A172 (cell line): ENCODE measurements around the gene MUC22. TPM values are rescaled to one million over a fixed set of nuclear protein-coding genes. Genes with fewer than 3 reads are reported as not detected.
"Not testable (repeated sequence)": the region's sequence is repeated elsewhere in the genome, so short reads cannot be mapped to it uniquely, and the experiment has no call there.

Source experiments
- DNase-seq: peaks from one replicate; pipeline ENCODE4 v3.0.0-alpha.2; 2015; ENCODE audit warnings: low spot score
- total RNA-seq: library from RNA; depleted of rRNA; stranded (reverse); fragments of >200 nt; shearing (Covaris generic); gene quantifications from 2 replicates; pipeline ENCODE4 v1.2.3, GENCODE V29; 2014; rRNA removed

The MUC22 gene
- 0.14 TPM in 1 of 2 replicates, not detected in the other for total RNA-seq

DNA sequence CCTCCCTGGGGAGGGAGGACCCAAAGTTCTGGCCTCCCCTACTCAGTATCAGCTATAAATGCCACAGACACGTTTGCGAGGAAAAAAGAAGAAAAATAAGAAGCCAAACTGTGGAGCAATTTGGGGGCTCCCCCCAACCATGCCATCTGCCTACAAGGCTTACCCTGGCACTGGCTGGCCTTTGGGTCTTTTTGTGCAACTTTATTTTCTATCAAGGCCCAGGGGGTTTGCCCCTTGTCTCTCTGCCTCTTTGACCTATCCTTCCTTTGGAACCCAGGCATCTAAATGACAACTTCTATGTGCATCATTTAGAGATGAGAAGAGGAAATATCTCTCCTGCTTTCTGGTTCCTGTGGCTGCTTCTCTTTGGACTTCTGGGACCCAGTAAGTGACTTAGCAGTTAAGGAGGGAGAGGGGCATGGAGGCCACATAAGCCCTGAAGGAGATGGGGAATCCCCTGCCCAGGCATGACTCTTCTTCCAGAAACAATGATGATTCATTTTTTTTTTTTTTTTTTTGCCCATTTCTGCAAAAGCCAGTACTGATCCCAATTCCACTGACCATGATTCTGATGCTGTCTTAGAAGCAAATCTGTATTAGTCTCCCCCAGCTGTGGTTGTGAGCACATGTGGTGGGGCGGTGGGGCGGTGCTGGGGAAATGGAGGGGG, at the start of gene MUC22:
Gene MUC22, plus strand, starts transcription at position 82 of the 668 bp plus-strand sequence. Its CDS starts 233 bp downstream, at position 315.
- peak; percentile 62 for DNase-seq

DNA sequence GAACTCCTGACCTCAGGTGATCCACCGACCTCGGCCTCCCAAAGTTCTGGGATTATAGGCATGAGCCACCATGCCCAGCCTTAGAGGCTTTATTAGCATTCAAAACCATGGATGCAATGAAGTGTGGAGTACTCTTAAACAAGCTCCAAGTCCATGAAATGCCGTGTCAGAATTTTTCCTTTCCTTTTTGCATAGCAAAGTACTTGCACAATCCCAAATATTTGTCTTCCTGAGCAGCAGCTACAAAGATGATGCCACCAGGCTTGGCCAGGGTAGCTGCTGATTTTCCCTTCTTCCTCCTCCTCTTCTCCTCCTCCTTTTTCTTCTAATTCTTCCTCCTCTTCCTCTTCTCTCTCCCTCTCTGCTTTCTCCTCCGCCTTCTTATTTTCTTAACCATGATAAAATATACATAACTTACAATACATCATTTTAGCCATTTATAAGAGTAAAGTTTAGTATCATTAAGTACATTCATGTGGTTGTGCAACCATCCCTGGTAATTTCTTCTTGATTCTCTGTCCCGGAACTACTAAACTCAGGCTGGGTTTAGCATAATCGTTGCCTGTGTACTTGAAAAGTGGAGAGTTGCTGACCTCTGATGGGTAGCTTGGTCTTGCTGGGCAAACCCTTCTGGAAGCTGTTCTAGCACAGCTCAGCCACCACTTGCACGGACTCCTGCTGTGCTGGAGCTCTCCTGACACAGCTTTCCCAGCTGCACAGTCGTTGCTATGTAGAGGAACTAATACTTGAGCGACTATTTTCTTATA, 49.2 kb upstream of the MUC22 start:
- no peak for DNase-seq

DNA sequence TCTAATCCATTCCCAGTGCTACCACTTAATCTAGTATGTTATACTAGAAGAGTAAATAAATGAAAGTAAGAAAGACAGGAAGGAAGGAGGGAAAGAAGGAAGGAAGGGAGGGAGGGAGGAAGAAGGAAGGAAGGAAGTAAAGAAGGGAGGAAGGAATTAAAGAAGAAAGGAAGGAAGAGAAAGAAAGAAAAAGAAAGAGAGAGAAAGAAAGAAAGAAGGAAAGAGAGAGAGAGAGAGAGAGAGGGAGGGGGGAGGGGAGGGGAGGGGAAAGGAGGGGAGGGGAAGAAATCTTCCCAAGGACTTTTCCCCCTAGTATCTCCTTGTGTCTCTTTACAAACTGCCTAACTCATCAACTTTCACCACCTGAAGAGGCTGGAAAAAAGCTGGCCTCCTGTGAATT, 47.6 kb upstream of the MUC22 start:
- DNase-seq = no peak

DNA sequence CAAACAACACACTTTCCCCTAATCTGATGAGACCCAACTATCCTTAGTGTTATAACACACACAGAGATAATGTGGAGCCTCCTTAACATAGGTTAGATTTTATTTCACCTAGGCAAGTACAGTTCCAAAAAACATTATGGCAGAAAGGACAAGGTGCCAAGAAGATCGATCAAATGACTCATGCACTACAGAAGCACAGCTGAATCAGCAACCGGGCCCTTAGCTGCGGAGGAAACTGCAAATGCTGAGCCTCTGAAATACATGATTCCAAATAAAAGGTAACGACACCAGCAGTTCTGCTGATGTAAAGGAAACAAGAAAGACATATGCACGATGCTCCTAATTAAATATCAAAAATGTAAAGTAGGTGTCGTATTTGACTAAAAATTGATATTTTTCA, 46.6 kb upstream of the MUC22 start:
- peak; percentile 38 for DNase-seq

DNA sequence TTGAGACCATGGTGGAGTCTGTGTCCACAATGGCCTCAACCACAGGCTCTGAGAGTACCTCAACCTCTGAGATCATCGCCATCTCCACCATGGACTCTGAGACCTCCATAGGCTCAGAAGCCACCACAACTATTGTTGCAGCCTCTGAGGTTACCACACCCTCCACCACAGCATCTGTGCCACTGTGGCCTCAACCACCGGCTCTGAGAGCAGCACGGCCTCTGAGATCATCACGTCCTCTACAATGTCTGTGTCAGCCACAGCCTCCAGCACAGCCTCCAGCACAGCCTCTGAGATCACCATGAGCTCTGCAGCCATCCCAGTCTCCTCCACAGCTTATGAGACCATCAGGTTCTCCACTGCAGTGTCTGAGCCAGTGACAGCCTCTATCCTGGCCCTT, 46.2 kb upstream of the MUC22 start:
- DNase-seq = no peak

DNA sequence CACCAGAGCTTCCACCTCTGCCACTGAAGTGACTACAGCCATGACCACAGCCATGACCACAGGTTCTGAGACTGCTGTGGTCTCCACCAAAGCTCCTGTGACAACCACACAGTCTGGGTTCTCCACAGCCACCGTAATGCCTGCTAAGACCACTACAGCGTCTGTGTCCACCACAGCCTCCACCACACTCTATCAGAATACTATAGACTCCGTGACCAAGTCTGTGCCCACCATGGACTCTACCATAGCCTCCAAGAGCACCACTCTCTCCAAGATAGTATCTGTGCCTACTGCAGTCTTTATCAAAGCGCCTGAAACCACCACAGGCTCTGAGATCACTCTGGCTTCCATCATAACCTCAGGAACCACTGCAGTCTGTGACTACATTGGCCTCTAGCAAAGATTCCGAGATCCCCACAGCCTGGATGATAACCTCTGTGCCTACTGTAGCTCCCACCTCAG, 45.1 kb upstream of the MUC22 start:
- no peak for DNase-seq

DNA sequence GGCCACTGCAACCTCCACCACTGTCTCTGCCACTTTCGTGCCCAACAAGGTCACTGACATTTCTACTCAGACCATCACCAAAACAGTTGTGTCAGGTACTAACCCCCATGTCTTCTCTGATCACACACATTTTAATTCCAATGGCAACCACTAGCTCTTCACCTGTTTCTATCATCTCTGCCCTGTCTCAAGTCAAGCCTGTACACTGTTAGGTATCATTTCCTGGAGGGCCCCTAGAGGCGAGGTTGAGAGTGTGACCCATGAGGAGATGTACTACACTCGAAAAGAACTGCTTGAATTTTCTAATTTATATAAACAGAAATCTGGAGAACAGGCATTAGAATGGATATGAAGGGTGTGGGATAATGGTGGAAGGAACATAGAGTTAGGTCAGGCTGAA, 44.1 kb upstream of the MUC22 start:
- DNase-seq = no peak

DNA sequence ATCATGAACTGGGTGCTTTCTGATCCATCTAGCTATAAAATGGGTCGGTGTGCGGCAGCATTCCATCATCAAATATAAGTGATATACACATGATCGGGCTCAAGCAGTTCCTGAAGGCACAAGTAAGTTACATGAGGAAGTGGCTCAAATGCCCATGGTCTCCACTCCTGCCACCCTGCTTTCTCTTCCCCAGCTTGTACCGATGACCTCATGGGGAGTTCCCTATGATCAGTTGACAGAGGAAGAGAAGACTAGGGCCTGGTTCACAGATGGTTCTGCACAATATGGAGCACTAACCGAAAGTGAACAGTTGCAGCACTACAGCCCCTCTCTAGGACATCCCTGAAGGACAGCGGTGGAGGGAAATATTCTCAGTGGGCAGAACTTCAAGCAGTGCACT, 41.1 kb upstream of the MUC22 start:
- DNase-seq = not testable (repeated sequence)

DNA sequence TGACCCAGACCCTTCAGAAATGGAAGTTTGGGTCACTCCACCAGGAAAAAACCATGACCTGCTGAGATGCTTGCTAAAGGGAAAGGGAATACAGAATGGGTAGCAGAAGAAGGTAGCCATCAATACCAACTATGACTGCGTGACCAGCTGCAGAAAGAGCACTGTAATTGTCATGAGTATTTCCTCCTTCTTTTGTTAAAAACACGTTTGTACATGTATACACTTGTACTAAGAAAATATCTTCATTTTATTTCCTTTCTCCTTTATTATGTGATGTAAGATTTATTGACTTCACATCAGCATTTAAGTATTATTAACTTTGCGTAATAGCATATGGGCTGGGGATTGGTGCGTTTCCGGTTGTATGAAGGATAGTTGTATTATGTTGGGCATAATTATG, 39.3 kb upstream of the MUC22 start:
- no peak for DNase-seq

DNA sequence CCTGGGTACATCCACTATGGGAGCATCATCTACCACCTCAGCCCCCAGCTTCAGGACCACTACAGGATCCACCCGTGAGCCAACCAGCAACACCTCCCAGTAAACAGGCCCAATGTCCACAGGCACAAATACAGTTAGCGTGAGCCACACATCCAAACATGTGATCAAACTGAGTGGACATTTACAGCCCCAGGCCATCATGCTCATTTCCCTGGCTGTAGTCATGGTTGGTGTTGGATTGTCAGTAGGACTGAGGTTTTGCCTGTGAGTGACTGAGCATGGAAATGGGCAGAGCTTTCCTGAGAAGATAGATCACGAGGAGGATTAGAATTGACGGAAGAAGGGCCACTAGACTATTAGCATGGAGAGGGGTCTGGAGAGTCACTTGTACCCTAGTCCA, 37.5 kb upstream of the MUC22 start:
- no peak for DNase-seq

DNA sequence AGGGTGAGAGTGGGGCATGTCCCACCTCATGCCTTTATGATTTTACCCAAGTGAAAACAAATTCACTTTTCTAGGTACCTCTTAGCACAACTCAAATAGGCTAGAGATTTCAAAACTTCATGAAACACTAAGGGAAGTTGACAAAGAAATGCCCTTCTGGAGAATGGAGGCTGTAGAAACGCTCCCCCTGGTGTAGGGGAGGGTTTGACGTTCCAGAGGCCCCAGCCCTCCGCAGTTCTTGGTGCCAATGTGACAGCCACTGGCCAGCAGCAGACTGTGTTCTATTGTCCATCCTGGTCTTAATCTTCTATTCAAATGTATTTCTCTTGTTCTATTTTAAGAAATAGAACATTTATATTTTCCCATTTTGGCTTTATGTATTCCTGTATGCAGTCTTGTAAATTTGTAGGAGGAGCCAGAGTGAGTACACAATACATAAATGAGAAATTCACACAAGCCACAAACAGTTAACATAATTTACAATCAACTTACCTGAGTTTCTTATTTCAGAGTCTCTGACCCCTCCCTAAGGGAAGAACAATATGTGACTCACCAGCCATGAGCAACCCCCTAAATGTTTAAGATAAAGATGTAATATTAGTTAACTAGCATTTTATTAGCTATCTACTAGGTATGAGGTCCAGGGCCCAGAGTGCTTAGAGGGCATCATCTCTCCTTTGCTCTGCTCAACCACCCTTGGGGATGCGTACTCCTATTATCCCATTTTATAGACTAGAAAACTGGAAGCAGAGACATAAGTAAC, 35.6 kb upstream of the MUC22 start:
- no peak for DNase-seq

DNA sequence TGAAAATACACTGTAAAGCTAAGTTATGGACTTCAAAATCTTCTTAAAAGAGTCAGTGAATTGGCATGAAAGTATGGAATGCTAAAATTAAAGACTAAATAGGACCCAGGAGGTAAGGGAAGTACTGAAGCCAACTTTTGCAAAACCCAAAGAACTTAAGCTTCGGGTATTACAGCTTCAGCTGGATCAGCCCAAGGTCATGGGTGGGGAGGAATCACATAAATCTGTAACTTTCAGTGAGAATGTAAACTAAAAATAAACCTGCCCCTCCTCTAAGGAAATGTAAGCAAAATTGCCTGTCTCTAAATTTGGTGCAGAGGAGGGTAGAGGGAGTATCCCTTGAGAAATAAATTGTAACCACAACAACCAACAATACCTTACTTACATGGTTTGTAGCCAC, 31.1 kb upstream of the MUC22 start:
- no peak for DNase-seq

DNA sequence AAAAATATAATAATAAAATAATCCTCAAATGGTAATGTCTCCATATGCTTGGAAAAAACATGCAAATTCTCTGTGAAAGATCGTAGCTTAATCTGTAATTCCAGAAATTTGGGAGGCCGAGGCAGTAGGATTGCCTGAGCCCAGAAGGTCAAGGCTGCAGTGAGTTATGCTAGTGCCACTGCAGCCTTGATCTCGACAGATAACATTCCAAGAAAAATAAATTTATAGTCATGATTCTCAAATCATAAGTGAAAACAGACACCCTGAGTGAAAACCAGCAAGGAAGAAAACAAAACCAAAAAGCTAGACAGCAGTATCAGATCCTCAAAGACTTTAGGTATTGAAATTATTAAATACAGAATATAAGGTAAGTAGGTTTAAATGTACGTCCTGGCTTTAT, 30.6 kb upstream of the MUC22 start:
- DNase-seq = no peak

DNA sequence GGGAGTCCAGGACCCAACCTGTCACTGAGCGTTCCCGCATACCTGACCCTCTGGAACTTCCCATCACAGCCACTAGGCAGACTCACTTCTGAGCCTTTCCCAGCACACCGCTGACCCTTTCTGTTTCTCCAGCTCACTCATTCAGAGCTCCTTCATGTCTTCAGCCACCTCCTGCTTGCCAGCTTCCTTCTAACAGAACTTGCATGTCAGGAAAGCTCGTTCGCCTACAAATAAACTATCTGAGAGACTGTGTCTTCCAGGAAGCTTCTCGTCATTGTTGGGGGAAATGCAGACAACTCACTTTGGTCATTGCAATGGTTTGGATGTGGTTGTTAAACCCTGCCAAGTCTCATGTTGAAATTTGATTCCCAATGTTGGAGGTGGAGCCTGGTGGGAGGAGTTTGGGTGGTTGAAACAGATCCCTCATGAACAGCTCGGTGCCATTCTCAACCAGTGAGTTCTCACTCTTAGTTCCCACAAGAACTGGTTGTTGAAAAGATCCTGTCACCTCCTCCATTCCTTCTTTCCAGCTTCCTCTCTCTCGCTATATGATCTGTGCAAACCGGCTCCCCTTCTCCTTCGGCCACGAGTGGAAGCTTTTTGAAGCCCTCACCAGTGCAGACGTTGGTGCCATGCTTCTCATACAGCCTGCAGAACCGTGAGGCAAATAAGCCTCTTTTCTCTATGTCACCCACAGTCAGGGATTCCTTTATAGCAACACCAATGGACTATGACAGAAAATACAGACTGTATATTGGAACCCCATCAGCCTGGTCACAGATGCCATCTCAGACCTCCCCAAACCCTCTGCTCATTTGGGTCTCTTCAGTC, 28.1 kb upstream of the MUC22 start:
- DNase-seq = peak; percentile 51

DNA sequence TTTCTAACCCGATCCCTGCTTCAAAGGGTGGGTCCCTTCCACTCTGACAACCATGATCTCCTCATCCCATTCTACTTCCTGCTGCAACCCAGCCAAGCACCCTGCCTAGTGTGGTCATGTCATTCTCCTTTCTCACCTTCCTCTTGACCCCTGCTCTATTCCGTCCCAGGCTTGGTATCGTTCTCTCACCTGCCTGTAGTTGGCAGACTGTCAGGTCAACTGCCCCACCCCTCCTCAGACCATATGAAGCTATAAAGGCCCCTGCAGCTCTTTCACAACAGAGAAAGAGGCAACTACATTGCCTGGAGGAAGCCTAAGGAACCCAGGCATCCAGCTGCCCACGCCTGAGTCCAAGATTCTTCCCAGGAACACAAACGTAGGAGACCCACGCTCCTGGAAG, 26.8 kb upstream of the MUC22 start, which contains the start of gene MUC21:
Gene MUC21, plus strand, starts transcription at position 280 of the 400 bp plus-strand sequence. CDS start 241 bp downstream, outside the sequence.
- DNase-seq = no peak

DNA sequence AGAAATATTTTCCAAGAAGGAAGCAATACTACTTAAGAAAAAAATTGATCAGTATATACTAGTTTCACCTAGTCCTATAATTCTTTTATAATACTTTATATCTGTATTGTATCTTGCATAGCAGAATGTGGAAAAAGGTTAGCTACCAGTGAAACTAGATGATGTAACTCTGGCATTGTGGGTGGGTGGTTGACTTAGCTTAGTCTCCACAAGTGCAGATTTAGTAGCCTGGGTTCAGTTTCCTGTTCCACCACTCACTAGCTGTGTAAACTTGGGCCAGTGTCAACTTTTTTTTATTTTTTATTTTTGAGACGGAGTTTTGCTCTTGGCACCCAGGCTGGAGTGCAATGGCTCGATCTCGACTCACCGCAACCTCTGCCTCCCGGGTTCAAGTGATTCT, 24.8 kb upstream of the MUC22 start:
- no peak for DNase-seq

DNA sequence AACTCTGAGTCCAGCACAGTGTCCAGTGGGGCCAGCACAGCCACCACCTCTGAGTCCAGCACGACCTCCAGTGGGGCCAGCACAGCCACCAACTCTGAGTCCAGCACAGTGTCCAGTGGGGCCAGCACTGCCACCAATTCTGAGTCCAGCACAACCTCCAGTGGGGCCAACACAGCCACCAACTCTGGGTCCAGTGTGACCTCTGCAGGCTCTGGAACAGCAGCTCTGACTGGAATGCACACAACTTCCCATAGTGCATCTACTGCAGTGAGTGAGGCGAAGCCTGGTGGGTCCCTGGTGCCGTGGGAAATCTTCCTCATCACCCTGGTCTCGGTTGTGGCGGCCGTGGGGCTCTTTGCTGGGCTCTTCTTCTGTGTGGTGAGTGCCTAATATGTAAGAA, 23.0 kb upstream of the MUC22 start:
- no peak for DNase-seq

DNA sequence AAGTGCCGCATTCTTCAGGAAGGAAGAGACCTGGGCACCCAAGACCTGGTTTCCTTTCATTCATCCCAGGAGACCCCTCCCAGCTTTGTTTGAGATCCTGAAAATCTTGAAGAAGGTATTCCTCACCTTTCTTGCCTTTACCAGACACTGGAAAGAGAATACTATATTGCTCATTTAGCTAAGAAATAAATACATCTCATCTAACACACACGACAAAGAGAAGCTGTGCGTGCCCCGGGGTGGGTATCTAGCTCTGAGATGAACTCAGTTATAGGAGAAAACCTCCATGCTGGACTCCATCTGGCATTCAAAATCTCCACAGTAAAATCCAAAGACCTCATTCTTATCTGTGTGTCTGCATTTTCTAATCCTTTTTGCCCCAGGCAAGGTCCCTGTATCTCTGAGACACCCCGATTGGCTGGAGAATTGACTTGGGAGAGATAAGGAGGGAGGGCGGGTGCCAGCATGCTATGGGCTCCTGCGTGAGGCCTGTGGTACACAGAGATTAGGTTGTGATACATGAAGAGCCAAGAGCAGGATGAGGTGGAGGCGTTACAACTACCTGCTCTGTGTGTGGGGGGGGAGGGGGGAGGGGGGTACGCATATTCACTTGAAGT, 22.0 kb upstream of the MUC22 start:
- DNase-seq = no peak

DNA sequence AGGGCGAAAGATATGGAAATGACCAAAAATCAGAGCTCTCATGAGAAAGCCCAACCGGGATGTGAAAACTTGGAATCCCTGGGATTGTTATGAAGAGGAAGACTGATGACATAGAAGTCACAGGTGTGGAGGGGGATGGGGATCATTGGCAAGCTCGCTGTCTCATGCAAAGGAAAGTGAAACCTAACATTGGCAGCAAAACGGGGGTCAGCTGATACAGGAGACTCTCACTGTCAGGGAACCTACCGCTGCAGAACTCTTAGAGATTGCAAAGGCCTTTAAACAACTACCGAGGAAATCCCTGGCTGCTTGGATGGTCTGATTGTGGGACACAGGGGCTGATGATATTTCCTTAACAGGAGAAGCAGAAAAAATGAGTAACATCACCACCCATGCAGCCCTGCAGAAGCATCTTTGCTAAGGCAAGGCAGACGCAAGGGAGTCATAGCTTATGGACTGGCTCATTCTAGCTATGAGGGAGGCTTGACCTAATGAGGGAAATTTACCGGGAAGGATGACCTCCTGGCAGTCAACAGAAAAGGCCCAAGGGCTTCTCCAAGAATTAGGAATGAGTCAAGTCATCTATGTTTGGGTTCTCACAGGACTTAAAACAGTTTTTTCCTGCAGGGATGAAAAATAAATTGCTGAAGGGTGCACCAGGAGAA, 19.7 kb upstream of the MUC22 start:
- DNase-seq = no peak

DNA sequence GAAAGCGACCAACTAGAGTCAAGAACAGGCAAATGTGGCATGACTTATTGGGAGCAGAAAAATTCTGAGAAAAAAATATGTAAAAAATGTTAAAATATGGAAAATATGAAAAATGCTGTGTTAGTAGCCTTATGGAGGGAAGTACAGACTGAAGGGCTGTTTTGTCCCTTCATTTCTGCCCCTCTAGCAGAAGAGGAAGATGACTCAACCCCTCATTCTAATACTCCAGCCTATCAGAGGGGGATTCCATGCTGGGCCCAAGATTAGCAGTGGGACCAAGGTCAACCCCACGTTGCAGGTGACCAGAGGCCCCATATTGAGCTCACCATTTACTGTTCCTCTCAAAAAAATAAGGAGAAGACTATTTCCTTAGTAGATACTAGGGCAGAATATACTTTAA, 18.4 kb upstream of the MUC22 start:
- no peak for DNase-seq

DNA sequence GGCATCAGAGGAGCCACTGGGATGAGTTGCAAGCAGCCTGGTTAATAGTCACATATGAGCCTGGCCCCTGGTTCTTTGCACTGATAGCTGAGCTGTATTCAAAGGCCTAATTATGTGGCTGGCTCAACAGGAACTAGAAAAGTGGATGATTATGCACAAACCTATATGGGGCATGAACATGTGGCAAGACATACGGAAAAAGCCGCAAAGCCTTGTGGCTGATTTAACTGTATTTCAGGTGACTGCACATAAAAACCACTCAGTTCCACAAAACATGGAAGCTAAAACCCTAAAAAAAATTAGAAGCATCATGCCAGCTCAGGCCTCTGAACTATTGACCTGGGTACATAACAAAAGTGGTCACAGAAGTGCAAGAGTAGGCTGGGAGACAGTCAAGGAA, 13.0 kb upstream of the MUC22 start:
- DNase-seq = no peak
